Stimulated activated CD4-positive, alpha-beta T cell treated with anti-CD3 and anti-CD28 coated beads, Interleukin-4, amount 100 ng/mL, for 1 hour (primary cell): ENCODE data around the gene PSENEN.

Source experiments
- DNase-seq: peaks from one replicate; pipeline ENCODE4 v3.0.0-alpha.2; 2020

PSENEN gene

DNA sequence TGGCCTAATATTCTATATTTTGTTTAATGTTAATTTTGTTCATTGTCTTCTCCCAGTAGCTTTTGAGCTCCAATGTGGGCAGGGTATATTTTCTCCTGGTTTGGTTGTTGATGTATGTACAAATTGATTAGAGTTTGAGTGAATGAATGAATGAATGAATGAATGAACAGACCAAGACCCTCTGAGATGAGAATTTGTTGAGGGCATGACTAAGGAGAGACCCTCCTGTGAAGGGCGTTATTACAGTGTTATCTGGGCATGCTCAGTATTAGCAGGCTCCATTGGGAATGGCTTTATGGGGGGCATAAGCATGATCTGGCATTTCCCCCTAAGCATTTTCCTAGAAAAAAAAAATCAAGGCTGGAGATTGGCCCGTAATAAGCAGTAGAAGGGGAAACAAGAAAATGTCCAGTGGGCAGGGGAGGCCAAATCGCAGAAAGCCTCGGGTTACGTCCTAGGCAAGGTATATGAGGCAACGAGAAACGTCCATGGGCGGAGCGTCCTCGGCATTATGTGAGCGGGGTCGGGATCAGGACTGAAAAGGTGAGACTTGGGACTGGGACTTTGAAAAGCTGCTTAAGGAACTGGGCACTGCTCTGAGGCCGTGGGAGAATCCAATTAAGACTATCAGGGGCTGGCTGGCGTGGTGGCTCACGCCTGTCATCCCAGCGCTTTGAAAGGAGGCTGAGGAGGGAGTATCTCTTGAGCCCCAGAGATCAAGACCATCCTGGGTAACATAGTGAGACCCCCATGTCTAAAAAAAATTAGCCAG, 29.0 kb downstream of the PSENEN start:
- DNase-seq: no peak

DNA sequence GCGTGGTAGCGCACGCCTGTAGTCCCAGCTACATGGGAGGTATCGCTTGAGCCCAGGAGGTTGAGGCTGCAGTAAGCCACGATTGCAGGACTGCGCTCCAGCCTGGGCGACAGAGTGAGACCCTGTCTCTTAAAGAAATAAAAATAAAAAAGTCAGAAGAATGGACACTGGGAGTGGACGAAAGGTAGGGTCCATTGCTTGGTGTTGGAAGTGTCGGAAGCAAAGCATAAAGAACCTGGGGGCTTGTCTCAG, 29.5 kb downstream of the PSENEN start:
- DNase-seq: no peak

DNA sequence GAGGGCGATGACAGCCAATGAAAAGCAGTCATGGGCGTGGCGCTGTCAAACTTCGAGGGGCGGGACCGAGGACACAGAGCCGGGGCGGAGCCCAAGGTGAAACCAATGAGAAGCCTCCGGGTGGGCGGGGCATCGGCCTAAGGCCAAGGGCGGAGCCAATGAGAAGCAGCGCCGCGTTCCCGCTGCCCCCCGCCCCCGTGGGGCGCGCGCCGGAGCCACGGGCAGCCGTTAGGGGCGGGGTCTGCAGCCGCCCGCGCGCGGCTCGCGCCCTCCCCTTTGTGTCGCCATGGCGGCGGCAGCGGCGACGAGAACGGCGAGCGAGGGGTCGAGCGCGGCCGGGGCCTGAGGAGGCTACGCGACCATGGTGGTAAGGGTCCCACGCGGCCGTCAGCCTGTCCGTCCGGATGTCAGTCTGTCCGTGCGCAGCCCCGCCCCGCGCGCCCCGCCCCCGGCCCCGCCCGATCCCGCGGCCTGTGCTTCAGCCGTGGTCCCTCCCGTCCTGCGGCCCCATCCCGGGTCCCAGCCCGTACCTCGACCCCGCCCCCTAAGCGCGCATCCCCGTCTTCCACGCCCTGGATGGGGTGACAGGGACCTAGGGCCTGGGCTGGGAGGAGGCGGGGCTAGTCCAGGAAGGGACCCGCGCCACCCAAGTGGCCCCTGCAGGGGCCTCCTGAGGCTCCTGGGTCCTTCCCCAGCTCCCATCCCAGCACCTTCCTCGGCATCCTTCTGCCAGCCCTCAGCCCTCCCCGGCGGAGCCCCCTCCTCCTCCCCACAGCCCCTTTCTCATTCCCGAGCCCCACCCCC, 30.0 kb downstream of the PSENEN start, which contains the start of gene ARHGAP33:
Gene ARHGAP33 (plus strand): TSS at position 267 of the 804 bp plus-strand sequence. CDS start 95 bp downstream, at position 362.
- DNase-seq: peak; percentile 99

DNA sequence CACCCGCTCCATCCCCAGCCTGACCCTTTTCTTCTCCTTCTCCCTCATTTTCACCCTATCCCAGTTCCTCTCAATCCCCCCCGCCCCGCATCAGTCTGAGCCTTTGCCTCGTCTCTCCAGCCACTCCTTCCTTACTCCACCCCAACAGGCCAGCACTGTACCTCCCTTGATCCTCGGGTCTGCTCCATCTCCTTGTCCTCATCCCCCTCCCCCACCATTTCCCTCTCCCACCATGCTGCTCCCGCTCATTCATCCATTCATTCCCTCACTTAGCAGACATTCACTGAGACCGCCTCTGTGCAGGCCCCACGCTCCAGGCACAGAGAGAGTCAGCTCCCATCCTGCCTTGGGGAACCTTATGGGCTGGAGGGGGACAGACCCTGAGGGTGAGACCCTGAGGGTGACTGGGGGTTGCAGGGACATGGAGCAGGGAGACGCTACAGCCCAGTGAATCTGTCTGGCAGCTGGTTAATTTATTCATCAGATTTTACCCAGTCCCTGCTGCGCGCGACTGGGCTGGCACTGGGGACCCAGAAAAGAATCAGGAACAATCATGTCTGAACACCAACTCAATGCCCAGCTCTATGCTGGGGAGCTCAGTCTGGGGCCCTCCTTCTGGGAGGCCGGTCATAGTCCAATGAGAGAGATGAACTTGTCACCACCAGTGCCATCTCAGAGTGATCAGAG, 30.8 kb downstream of the PSENEN start:
- DNase-seq: no peak

DNA sequence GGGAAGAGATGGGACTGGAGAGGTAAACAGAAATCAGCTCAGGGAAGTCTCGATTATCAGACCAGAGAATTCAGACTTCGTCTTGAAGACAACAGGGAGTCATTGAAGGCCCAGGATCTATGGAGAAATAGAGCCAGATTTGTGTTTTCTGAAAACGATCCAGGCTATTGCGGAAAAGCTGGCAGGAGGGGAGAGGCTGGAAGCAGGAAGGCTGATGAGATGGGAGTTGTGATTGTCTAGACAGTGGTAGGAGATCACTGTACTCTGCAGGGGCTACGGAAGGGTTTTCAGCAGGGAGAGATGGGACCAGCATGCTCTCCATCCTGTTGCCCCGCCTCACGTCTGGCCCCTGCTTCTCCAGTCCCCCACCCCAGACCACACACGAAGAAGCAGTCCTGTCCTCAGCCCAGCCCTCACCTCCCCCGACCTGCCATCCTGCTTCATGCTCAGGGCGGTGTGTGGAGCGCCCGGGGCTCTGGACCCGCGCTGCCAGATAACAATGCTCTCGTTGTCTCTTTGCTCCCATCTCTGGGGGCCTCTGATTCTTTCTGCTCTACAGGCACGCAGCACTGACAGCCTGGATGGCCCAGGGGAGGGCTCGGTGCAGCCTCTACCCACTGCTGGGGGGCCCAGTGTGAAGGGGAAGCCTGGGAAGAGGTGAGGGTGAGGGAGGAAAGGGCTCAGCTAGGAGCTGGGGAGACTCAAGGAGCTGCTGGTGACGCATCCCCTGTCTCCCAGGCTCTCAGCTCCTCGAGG, 31.8 kb downstream of the PSENEN start:
- DNase-seq: no peak

DNA sequence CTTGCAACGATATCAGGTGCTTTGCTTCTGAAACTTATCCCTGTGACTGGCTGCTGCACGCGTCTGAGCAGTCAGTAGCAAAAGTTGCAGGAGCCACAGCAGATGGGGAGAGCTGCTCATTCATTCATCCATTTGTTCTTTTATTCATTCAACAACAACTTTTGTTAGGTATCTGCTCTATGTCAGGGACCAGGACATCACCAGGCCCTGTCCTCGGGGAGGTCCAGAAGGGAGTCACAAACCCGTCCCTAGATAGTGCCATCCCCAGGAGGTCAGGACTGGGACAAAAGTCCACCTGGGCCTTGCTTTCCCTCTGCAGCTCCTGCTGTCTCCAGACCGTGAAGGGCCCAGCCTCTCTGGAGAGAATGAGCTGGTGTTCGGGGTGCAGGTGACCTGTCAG, 32.5 kb downstream of the PSENEN start:
- DNase-seq: no peak

DNA sequence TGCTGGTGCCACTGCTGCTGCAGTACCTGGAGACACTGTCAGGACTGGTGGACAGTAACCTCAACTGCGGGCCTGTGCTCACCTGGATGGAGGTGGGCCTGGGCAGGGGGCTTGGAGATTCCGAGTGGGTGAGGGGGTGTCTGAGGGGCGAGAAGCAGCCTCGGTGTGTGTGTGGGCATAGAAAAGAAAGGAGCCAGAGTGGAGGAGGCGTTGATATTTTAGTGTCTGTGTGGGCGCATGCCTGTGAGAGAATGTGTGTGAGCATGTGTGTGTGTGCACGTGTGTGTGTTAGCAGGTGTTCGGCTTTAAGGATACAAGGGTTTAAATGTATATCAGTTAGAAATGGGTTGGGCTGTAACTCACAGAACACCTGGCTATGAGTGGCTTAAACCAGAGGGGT, 33.6 kb downstream of the PSENEN start:
- DNase-seq: no peak

DNA sequence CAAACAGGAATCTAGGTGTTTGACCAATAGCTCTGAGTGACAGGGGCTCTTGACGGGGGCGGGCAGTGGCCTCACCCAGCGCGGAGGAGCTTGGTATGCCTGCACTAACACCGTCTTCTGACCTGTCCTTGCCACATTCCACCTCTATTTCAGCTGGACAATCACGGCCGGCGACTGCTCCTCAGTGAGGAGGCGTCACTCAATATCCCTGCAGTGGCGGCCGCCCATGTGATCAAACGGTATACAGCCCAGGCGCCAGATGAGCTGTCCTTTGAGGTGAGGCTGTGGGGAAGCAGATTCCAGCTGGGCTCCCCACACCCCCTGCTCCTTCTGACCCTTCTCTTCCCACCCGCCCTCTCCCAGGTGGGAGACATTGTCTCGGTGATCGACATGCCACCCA, 34.6 kb downstream of the PSENEN start:
- DNase-seq: no peak

DNA sequence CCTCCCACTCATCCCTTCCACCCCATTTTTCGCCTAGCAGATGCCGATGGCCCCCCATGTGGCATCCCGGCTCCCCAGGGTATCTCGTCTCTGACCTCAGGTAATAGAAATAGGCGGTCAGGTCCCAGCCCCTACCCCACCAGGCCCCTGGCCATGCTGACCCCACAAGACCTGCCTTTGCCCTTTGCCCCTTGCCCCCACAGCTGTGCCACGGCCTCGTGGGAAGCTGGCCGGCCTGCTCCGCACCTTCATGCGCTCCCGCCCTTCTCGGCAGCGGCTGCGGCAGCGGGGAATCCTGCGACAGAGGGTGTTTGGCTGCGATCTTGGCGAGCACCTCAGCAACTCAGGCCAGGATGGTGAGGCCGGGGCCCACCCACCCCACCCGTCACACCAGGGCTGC, 35.3 kb downstream of the PSENEN start:
- DNase-seq: no peak

DNA sequence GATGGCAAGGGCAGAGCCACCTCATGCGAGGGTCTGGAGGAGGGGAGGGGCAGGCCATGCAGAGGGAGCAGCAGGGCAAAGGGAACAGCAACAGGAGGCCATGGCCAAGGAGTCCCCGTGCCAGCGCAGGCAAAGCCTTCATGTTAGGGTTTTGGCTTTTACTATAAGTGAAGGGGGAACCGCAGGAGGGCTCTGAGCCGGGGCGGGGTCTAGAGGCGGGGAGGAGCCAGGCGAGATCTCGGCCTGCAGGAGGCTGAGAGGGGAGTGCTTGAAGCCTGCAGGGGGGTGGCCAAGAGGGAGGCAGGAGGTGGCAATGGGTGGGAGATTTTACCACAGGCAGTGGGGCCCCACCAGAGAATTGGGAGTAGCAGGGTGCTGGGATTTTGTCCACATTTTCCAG, 36.2 kb downstream of the PSENEN start:
- DNase-seq: no peak

DNA sequence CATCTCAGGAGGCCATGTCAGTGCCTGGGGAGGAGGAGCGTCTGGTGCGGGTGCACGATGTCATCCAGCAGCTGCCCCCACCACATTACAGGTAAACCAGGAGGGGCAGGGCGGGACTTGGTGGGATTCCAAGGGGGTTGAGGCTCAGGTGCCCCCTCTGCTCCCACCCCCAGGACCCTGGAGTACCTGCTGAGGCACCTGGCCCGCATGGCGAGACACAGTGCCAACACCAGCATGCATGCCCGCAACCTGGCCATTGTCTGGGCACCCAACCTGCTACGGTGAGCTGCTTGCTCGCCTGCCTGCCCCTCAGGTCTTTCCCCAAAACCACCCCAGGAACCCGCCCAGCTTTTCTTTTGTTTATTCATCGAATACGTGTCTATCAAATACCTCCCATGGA, 37.1 kb downstream of the PSENEN start:
- DNase-seq: no peak

DNA sequence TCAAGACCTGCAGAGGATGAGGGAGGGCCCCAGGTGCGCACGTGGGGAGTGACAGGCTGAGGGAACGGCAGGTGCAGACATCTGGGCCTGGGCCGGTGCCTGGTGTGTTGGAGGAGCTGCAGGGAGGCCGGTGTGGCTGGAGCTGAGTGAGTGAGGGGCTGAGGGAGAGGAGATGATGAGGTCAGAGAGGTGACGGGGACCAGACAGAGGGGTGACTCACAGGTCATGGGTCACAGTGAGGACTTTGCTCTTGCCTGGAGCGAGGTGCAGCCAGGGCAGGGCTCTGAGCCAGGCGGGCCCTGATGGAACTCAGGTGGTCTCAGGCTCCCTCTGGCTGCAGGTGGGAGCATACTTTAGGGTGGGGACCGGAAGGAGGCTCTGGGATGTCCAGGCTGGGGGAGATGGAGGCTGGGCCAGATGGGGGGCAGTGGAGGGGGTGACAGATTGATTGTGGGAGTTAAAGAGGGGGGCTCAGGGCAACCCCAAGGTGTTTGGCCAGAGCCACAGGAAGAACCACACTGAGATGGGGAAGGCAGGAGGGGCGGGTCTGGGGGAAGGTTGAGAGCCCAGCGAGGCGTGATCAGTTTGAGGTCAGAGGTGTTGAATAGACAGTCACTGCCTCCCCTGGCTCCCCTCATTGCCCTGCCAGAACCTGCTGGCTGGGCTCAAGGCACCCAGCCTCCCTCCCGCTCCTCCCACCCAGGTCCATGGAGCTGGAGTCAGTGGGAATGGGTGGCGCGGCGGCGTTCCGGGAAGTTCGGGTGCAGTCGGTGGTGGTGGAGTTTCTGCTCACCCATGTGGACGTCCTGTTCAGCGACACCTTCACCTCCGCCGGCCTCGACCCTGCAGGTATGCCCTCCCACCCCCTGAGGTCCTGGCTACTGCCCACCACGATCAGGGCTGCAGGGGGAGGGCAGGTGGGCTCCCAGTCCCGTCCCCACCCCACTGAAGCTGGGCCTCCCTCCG, 38.3 kb downstream of the PSENEN start:
- no peak for DNase-seq

DNA sequence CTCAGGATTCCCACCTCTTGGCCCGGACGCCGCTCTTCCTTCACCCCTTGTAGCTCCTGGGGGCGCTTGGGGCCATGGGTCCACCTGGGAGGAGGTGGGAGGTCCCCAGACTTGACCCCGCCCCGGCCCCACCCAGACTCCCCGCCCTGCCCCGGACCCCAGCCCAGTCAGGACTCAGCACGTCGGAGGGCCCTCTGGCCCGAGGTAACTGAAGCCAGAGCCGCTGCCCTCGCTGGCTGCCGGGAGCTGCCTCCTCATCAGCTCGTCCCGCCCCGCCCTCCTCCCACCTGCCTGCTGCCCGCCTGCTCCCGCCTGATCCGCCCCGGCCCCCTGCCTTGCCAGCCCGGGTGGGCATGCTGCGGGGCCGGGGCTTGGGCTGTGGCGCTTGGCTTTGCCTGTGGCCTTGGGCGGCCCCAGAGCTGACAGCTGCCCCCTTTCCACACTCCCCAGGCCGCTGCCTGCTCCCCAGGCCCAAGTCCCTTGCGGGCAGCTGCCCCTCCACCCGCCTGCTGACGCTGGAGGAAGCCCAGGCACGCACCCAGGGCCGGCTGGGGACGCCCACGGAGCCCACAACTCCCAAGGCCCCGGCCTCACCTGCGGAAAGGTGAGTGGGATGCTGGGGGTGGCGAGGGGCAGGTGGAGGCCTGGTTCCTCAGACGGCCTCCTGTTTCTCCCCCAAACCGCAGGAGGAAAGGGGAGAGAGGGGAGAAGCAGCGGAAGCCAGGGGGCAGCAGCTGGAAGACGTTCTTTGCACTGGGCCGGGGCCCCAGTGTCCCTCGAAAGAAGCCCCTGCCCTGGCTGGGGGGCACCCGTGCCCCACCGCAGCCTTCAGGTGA, 39.3 kb downstream of the PSENEN start:
- DNase-seq: no peak

DNA sequence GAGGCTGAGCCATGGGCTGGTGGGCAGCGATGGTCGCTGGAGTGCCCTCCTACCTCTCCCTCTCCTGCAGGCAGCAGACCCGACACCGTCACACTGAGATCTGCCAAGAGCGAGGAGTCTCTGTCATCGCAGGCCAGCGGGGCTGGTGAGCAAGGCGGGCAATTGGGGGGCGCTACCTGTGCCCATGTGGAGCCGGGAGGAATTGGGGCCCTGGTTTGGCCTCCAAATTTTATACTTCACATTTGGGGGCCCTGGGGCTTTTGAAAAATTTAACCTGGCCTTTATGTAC, 39.8 kb downstream of the PSENEN start:
- DNase-seq: no peak

DNA sequence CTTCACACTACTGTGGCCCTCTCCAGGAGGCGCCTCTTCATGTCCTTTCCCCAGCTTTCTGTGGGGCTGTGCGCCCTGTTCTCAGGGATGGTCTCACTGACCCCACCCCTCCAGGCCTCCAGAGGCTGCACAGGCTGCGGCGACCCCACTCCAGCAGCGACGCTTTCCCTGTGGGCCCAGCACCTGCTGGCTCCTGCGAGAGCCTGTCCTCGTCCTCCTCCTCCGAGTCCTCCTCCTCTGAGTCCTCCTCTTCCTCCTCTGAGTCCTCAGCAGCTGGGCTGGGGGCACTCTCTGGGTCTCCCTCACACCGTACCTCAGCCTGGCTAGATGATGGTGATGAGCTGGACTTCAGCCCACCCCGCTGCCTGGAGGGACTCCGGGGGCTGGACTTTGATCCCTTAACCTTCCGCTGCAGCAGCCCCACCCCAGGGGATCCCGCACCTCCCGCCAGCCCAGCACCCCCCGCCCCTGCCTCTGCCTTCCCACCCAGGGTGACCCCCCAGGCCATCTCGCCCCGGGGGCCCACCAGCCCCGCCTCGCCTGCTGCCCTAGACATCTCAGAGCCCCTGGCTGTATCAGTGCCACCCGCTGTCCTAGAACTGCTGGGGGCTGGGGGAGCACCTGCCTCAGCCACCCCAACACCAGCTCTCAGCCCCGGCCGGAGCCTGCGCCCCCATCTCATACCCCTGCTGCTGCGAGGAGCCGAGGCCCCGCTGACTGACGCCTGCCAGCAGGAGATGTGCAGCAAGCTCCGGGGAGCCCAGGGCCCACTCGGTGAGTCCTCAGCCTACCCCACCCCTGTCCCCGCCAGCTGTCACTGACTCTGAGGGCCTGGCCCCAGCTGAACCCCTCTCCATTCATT, 41.1 kb downstream of the PSENEN start:
- no peak for DNase-seq

DNA sequence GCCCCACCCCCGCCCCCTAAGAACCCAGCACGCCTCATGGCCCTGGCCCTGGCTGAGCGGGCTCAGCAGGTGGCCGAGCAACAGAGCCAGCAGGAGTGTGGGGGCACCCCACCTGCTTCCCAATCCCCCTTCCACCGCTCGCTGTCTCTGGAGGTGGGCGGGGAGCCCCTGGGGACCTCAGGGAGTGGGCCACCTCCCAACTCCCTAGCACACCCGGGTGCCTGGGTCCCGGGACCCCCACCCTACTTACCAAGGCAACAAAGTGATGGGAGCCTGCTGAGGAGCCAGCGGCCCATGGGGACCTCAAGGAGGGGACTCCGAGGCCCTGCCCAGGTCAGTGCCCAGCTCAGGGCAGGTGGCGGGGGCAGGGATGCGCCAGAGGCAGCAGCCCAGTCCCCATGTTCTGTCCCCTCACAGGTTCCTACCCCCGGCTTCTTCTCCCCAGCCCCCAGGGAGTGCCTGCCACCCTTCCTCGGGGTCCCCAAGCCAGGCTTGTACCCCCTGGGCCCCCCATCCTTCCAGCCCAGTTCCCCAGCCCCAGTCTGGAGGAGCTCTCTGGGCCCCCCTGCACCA, 41.9 kb downstream of the PSENEN start:
- no peak for DNase-seq

DNA sequence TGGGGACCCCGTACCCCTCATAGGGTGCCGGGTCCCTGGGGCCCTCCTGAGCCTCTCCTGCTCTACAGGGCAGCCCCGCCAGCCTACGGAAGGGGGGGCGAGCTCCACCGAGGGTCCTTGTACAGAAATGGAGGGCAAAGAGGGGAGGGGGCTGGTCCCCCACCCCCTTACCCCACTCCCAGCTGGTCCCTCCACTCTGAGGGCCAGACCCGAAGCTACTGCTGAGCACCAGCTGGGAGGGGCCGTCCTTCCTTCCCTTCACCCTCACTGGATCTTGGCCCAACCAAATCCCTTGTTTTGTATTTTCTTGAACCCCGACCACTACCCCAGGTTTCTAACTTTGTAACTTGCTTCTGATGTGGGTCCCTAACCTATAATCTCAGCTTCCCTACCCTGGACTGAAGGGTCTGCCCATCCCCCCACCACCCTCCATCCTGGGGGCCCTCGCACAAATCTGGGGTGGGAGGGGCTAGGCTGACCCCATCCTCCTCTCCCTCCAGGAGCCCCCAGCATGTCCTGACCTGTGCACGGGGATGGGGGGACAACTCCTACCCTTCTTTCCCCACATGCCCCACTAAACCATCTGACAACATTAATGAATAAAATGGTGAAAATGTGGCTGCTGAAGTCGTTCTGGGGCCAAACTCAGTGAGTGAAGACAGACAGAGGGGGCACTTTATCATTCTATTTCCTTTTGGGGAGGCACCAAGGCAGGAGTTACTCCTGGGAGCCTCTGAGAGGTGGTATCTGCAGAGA, 42.9 kb downstream of the PSENEN start:
- no peak for DNase-seq

DNA sequence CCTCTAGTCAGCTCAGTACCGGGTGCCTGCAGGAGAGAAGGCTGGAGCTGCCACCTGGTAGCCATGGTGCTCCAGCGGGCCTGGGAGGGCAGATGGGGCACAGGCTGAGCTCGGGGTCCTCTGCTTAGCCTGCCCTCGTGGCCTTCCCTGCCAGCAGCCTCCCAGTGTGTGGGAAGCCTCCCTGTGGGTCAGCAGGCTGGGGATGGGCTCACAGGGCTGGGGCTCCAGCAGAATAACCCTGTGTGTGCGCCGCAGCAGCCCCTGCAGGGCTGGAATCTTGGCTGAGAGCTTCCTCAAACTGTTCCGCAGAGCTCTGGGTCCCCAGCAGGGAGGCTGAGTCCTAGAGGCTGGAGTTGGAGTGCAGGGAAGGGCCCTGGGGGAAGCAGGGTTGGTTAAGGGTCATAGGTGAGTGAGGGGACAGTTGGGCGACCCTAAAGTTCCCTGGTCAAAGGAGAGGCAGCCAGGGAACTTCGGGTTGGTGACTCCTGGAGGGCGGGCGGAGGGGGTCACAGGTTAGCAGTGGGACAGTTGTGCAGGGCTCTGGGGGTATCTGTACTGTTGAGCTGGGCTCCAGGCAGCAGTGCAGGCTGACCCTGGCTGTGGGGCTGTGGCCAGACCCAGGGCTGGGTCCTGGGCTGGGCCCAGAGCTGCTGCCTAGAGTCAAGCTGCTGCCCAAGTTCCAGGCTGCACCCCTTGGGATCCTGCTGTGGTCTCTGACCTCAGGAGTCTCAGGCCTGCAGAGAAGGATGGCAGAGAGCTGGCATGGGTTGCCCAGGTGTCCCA, 43.9 kb downstream of the PSENEN start:
- DNase-seq: no peak
